TTC549 (cell line): ENCODE data around the gene SERGEF.

Experiments
- FAIRE-seq: peaks from 2 replicates; lab custom pipeline; 2012; peaks lifted over from hg19 to GRCh38; lab: Jason Lieb, UNC

The SERGEF gene

GRCh38 chr11:17812091-17812864 lies 200.6 kb downstream of the SERGEF start:
- no peak for FAIRE-seq

GRCh38 chr11:17811352-17811751 lies 201.5 kb downstream of the SERGEF start:
- FAIRE-seq, result no peak

- no peak for FAIRE-seq
Measured at GRCh38 chr11:17810746-17811145, 202.1 kb downstream of the SERGEF start.

- FAIRE-seq, result no peak
Measured at GRCh38 chr11:17810041-17810440, 202.8 kb downstream of the SERGEF start.

GRCh38 chr11:17807034-17807433 lies 205.8 kb downstream of the SERGEF start:
- FAIRE-seq, result no peak

GRCh38 chr11:17805873-17806272 lies 207.0 kb downstream of the SERGEF start:
- FAIRE-seq, result no peak

GRCh38 chr11:17805043-17805442 lies 207.8 kb downstream of the SERGEF start:
- FAIRE-seq, result no peak

- FAIRE-seq, result no peak
Measured at GRCh38 chr11:17803754-17804334, 209.0 kb downstream of the SERGEF start.

- FAIRE-seq, result no peak
Measured at GRCh38 chr11:17802491-17802890, 210.4 kb downstream of the SERGEF start.

- FAIRE-seq, result no peak
Measured at GRCh38 chr11:17801166-17801565, 211.7 kb downstream of the SERGEF start.

GRCh38 chr11:17799147-17799546 lies 213.7 kb downstream of the SERGEF start:
- no peak for FAIRE-seq

GRCh38 chr11:17798716-17799115 lies 214.1 kb downstream of the SERGEF start:
- FAIRE-seq, result no peak

GRCh38 chr11:17798253-17798652 lies 214.6 kb downstream of the SERGEF start:
- no peak for FAIRE-seq

- FAIRE-seq, result no peak
Measured at GRCh38 chr11:17796154-17796553, 216.7 kb downstream of the SERGEF start.

- no peak for FAIRE-seq
Measured at GRCh38 chr11:17794981-17795380, 217.9 kb downstream of the SERGEF start.

GRCh38 chr11:17793642-17794170 lies 219.1 kb downstream of the SERGEF start:
- no peak for FAIRE-seq

GRCh38 chr11:17792161-17792560 lies 220.7 kb downstream of the SERGEF start:
- FAIRE-seq, result no peak

GRCh38 chr11:17791144-17791543 lies 221.7 kb downstream of the SERGEF start:
- no peak for FAIRE-seq

- FAIRE-seq, result no peak
Measured at GRCh38 chr11:17790453-17790852, 222.4 kb downstream of the SERGEF start.

- no peak for FAIRE-seq
Measured at GRCh38 chr11:17788084-17788483, 224.8 kb downstream of the SERGEF start.

GRCh38 chr11:17786824-17787525 lies 225.9 kb downstream of the SERGEF start:
- no peak for FAIRE-seq

- FAIRE-seq, result no peak
Measured at GRCh38 chr11:17783878-17784277, 229.0 kb downstream of the SERGEF start.
